Measurements from ENCODE around the gene SLAMF1. TPM values are rescaled to one million over a fixed set of nuclear protein-coding genes. Genes with fewer than 3 reads are reported as not detected.
"Not testable (repeated sequence)": the region's sequence is repeated elsewhere in the genome, so short reads cannot be mapped to it uniquely, and the experiment has no call there.

SLAMF1 gene
- total and polyA plus RNA-seq, 4 donors, result 0.39 to 27.0 (median 1.5) TPM

DNA sequence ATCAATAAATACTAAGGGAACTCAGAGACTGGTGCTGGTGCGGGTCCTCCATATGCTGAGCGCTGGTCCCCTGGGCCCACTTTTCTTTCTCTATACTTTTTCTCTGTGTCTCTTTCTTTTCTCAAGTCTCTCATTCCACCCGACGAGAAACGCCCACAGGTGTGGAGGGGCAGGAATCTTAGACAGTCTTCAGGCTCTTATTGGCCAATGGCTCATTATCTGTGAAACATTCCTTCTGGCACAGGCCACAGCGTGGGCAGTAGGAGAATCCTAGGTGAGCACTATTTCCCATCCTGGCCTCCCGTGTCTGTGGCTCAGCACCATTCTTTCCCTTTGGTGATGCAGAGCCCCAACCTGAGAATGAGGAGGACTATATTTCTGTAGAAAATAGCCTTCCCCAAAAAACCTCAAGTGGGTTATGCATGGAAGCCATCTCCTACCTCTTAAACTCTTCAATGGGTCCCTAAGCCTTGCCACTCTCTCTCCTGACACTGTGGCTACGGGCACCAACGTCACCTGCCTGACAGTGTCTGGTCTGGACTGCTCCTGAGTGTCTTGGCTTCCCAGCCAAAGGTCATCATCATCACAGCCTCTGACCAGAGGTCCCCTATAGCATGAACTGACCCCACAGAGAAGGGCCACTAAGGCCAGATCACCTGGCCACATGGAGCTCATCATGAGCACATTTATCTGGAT is 6.2 kb upstream of the SLAMF1 start:
- H3K9me3 ChIP-seq (ENCODE audit: control insufficient read depth in 4 of 4, insufficient read depth in 3 of 4, low read length in 3 of 4), result no peaks in the 10 kb centered on the region
- no peaks in the 10 kb centered on the region for H3K27me3 ChIP-seq (ENCODE audit: control insufficient read depth in 3 of 3, insufficient read depth in 3 of 3, low read length in 2 of 3)
- no peak overlapping the region for H3K4me3 ChIP-seq
- H3K4me1 ChIP-seq (ENCODE audit: control insufficient read depth in 5 of 5, insufficient read depth in 5 of 5, low read length in 5 of 5), result peaks cover 0 to 8% (median 4%) of the 10 kb centered on the region in 5 donors
- H3K9ac ChIP-seq (ENCODE audit: insufficient read depth in 1 of 2, low read length in 2 of 2), result no peak overlapping the region
- no peak for ATAC-seq (ENCODE audit: insufficient read depth, low FRiP score)
- H3K36me3 ChIP-seq (ENCODE audit: control insufficient read depth in 4 of 4, insufficient read depth in 4 of 4, low read length in 4 of 4), result no peaks in the 10 kb centered on the region
- no peak overlapping the region for H3K27ac ChIP-seq (ENCODE audit: low read depth in 1 of 2, low read length in 1 of 2)
- WGBS, 2 donors, result 88 to 94% methylated on average over 9 of the region's 9 CpGs
- TF ChIP-seq CTCF (IDR thresholded peaks at IDR 0.05; ENCODE audit: control extremely low read depth, extremely low read depth), result no peak
- DNase-seq, result no peak

GRCh38 chr1:160652065-160652641 is 5.3 kb upstream of the SLAMF1 start:
- not testable (repeated sequence) for H3K27ac ChIP-seq (ENCODE audit: low read depth in 1 of 2, low read length in 1 of 2); H3K4me1 ChIP-seq (ENCODE audit: control insufficient read depth in 5 of 5, insufficient read depth in 5 of 5, low read length in 5 of 5); H3K36me3 ChIP-seq (ENCODE audit: control insufficient read depth in 4 of 4, insufficient read depth in 4 of 4, low read length in 4 of 4); H3K4me3 ChIP-seq; H3K27me3 ChIP-seq (ENCODE audit: control insufficient read depth in 3 of 3, insufficient read depth in 3 of 3, low read length in 2 of 3); H3K9me3 ChIP-seq (ENCODE audit: control insufficient read depth in 4 of 4, insufficient read depth in 3 of 4, low read length in 3 of 4); ATAC-seq (ENCODE audit: insufficient read depth, low FRiP score); H3K9ac ChIP-seq (ENCODE audit: insufficient read depth in 1 of 2, low read length in 2 of 2)
- DNase-seq, result peak; percentile 30 to 61 (median 33)
- 48 to 72% methylated on average over 8 of the region's 8 CpGs for WGBS, 2 donors

- 24% methylated on average over 1 of the region's 1 CpG for WGBS, 2 donors
- Histone ChIP-seq H3K27ac (ENCODE audit: low read depth in 1 of 2, low read length in 1 of 2) (peak overlapping the region in 1 of 2 donors; percentile 26), H3K9me3 (ENCODE audit: control insufficient read depth in 4 of 4, insufficient read depth in 3 of 4, low read length in 3 of 4) (no peaks in the 10 kb centered on the region), H3K4me3 (no peak overlapping the region), H3K4me1 (ENCODE audit: control insufficient read depth in 5 of 5, insufficient read depth in 5 of 5, low read length in 5 of 5) (peaks cover 1 to 8% (median 4%) of the 10 kb centered on the region in 5 donors), H3K27me3 (ENCODE audit: control insufficient read depth in 3 of 3, insufficient read depth in 3 of 3, low read length in 2 of 3) (no peaks in the 10 kb centered on the region), H3K9ac (ENCODE audit: insufficient read depth in 1 of 2, low read length in 2 of 2) (no peak overlapping the region), H3K36me3 (ENCODE audit: control insufficient read depth in 4 of 4, insufficient read depth in 4 of 4, low read length in 4 of 4) (no peaks in the 10 kb centered on the region)
- no peak for TF ChIP-seq CTCF (IDR thresholded peaks at IDR 0.05; ENCODE audit: control extremely low read depth, extremely low read depth)
- ATAC-seq (ENCODE audit: insufficient read depth, low FRiP score) (no peak), DNase-seq (peak in 1 of 3 donors; percentile 19)
These were observed 4.7 kb upstream of the SLAMF1 start for GRCh38 chr1:160651433-160652064.

DNA sequence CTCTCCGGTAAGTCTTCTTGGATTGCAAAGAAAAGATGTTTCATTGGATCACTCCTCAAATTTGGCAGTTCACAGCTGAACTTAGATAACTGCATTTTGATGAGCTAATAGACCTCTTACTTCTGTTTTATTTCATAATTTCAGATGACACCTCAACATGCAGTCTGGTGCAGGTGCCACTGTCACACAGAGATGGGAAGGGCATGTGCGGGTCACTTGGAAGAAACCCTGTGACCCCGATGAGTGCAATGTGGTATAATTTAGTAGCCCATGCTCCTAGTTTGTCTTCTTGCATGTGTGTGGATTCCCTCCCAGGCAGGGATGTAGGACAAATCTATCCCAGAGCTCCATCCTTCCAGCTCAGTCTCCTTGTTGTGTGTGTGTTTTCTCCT is 481 bp upstream of the SLAMF1 start:
- no peaks in the 10 kb centered on the region for H3K27me3 ChIP-seq (ENCODE audit: control insufficient read depth in 3 of 3, insufficient read depth in 3 of 3, low read length in 2 of 3)
- ATAC-seq (ENCODE audit: insufficient read depth, low FRiP score) (no peak), DNase-seq (no peak)
- H3K9me3 ChIP-seq (ENCODE audit: control insufficient read depth in 4 of 4, insufficient read depth in 3 of 4, low read length in 3 of 4), result no peaks in the 10 kb centered on the region
- 50 to 59% methylated on average over 3 of the region's 3 CpGs for WGBS, 2 donors
- H3K27ac ChIP-seq (ENCODE audit: low read depth in 1 of 2, low read length in 1 of 2), result no peak overlapping the region
- no peak for TF ChIP-seq CTCF (IDR thresholded peaks at IDR 0.05; ENCODE audit: control extremely low read depth, extremely low read depth)
- H3K4me1 ChIP-seq (ENCODE audit: control insufficient read depth in 5 of 5, insufficient read depth in 5 of 5, low read length in 5 of 5), result peaks cover 0 to 8% (median 2%) of the 10 kb centered on the region in 5 donors
- H3K4me3 ChIP-seq, result no peak overlapping the region
- no peak overlapping the region for H3K9ac ChIP-seq (ENCODE audit: insufficient read depth in 1 of 2, low read length in 2 of 2)
- no peaks in the 10 kb centered on the region for H3K36me3 ChIP-seq (ENCODE audit: control insufficient read depth in 4 of 4, insufficient read depth in 4 of 4, low read length in 4 of 4)
